PC-3 (cell line): ENCODE data around the gene CHN1.

Experiments used
- EZH2 ChIP-seq: fragments of 300-600 bp; sonication (generic); IDR thresholded peaks from one replicate; pipeline ENCODE4 v1.6.1; 2017; ENCODE audit warnings: antibody characterized with exemption, mild to moderate bottlenecking, low read length; ENCODE audit not compliant: unreplicated experiment
- EZH2phosphoT487 ChIP-seq: fragments of 300-600 bp; sonication (generic); IDR thresholded peaks from 2 replicates; pipeline ENCODE4 v1.6.1; 2018; ENCODE audit warnings: mild to moderate bottlenecking, antibody characterized with exemption, low read length, borderline replicate concordance
- TF ChIP-seq, protein P1 (sequence below): fragments of 300-600 bp; sonication (generic); conservative IDR thresholded peaks from 2 replicates; pipeline ENCODE4 v1.5.1; 2017; ENCODE audit warnings: antibody characterized with exemption, low read depth, mild to moderate bottlenecking, low read length

DNA sequence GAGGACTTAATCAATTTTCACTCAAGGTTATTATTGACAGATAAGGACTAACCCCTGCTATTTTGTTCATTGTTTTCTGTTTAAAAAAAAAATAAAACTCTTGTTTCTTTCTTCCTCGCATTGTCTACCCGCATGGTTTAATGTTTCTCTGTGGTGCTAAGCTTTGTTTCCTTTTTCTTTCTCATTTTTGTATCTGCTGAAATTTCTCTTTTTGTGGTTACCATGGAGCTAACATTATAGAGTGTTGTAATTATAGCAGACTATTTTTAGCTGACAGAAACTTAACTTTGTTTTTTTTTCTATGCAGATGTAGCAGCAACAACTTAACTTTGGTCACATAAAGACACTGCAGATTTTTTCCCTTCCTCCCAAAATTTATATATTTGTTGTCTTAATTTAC lies 43.1 kb upstream of the CHN1 start:
- TF ChIP-seq, protein P1, sequence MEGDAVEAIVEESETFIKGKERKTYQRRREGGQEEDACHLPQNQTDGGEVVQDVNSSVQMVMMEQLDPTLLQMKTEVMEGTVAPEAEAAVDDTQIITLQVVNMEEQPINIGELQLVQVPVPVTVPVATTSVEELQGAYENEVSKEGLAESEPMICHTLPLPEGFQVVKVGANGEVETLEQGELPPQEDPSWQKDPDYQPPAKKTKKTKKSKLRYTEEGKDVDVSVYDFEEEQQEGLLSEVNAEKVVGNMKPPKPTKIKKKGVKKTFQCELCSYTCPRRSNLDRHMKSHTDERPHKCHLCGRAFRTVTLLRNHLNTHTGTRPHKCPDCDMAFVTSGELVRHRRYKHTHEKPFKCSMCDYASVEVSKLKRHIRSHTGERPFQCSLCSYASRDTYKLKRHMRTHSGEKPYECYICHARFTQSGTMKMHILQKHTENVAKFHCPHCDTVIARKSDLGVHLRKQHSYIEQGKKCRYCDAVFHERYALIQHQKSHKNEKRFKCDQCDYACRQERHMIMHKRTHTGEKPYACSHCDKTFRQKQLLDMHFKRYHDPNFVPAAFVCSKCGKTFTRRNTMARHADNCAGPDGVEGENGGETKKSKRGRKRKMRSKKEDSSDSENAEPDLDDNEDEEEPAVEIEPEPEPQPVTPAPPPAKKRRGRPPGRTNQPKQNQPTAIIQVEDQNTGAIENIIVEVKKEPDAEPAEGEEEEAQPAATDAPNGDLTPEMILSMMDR = no peak
- TF ChIP-seq EZH2phosphoT487 (no peak), EZH2 (no peak)
